Measurements from ENCODE around the gene NDUFAF5.

DNA sequence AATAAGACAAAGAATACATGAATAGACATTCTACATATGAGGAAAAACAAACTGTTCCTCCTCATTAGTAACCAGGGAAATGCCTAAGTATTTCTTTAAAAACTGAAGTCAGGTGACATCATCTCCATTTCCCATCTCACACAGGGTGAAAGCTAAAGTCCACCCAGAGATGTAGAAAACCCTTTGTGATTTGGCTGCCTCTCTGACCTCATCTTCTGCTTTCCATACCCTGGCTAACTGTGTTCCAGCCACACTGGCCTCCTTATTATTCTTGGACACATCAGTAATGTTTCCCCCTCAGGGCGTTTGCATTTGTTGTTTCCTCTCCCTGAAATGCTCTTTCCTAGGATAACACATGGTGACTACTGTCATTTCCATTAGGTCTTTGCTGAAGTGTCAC lies 40.5 kb upstream of the NDUFAF5 start:
- TF ChIP-seq PATZ1 (CRISPR knock-in tag; IDR thresholded peaks at IDR 0.05; ENCODE audit: borderline replicate concordance) (no peak), CREB5 (CRISPR knock-in tag; IDR thresholded peaks at IDR 0.05; ENCODE audit: low read depth) (no peak), TOX (CRISPR knock-in tag; IDR thresholded peaks at IDR 0.05; ENCODE audit: borderline replicate concordance) (no peak), ZNF70 (CRISPR knock-in tag; IDR thresholded peaks at IDR 0.05) (no peak), BACH2 (CRISPR knock-in tag; IDR thresholded peaks at IDR 0.05; ENCODE audit: borderline replicate concordance) (no peak), ZFP30 (CRISPR knock-in tag; IDR thresholded peaks at IDR 0.05) (no peak), POU6F1 (CRISPR knock-in tag; IDR thresholded peaks at IDR 0.05; ENCODE audit: borderline replicate concordance, low read depth) (no peak), ZFP3 (CRISPR knock-in tag; IDR thresholded peaks at IDR 0.05) (no peak), ARNTL (CRISPR knock-in tag; IDR thresholded peaks at IDR 0.05; ENCODE audit: borderline replicate concordance, low read depth) (no peak)
- TF ChIP-seq, protein P1, sequence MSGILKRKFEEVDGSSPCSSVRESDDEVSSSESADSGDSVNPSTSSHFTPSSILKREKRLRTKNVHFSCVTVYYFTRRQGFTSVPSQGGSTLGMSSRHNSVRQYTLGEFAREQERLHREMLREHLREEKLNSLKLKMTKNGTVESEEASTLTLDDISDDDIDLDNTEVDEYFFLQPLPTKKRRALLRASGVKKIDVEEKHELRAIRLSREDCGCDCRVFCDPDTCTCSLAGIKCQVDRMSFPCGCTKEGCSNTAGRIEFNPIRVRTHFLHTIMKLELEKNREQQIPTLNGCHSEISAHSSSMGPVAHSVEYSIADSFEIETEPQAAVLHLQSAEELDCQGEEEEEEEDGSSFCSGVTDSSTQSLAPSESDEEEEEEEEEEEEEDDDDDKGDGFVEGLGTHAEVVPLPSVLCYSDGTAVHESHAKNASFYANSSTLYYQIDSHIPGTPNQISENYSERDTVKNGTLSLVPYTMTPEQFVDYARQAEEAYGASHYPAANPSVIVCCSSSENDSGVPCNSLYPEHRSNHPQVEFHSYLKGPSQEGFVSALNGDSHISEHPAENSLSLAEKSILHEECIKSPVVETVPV (CRISPR knock-in tag; IDR thresholded peaks at IDR 0.05), result no peak
- TF ChIP-seq, protein P2, sequence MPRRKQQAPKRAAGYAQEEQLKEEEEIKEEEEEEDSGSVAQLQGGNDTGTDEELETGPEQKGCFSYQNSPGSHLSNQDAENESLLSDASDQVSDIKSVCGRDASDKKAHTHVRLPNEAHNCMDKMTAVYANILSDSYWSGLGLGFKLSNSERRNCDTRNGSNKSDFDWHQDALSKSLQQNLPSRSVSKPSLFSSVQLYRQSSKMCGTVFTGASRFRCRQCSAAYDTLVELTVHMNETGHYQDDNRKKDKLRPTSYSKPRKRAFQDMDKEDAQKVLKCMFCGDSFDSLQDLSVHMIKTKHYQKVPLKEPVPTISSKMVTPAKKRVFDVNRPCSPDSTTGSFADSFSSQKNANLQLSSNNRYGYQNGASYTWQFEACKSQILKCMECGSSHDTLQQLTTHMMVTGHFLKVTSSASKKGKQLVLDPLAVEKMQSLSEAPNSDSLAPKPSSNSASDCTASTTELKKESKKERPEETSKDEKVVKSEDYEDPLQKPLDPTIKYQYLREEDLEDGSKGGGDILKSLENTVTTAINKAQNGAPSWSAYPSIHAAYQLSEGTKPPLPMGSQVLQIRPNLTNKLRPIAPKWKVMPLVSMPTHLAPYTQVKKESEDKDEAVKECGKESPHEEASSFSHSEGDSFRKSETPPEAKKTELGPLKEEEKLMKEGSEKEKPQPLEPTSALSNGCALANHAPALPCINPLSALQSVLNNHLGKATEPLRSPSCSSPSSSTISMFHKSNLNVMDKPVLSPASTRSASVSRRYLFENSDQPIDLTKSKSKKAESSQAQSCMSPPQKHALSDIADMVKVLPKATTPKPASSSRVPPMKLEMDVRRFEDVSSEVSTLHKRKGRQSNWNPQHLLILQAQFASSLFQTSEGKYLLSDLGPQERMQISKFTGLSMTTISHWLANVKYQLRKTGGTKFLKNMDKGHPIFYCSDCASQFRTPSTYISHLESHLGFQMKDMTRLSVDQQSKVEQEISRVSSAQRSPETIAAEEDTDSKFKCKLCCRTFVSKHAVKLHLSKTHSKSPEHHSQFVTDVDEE (CRISPR knock-in tag; IDR thresholded peaks at IDR 0.05), result no peak
